B cell (primary cell): ENCODE data around the gene CADM2.

Source experiments
- CTCF ChIP-seq: fragments of 200-600 bp; IDR thresholded peaks from one replicate; pipeline ENCODE4 v1.8.0; 2022; ENCODE audit warnings: antibody characterized with exemption, mild to moderate bottlenecking
- EZH2 ChIP-seq: IDR thresholded peaks from 2 replicates; pipeline ENCODE4 v1.6.1; 2012; ENCODE audit warnings: borderline replicate concordance, low read depth, mild to moderate bottlenecking, moderate library complexity, low read length; ENCODE audit not compliant: insufficient read depth, poor library complexity, severe bottlenecking

- TF ChIP-seq EZH2, result no peak
- TF ChIP-seq CTCF, result no peak
These were observed 1079.1 kb downstream of the CADM2 start for GRCh38 chr3:86037916-86038315.
